WI38 (cell line): ENCODE data around the gene TIGAR.
A peak's percentile ranks its signal among the peaks of the same experiment; 100 is the strongest.

Source experiments
- H3K4me3 ChIP-seq: 2 replicates; pipeline ENCODE4 v1.5.1; 2011; ENCODE audit warnings: low read depth, mild to moderate bottlenecking, control low read depth, low read length
- TF ChIP-seq, protein P1 (sequence below): IDR thresholded peaks from 2 replicates; pipeline ENCODE4 v1.5.1; 2012; ENCODE audit warnings: low read depth, mild to moderate bottlenecking, control low read depth, low read length

The TIGAR gene

DNA sequence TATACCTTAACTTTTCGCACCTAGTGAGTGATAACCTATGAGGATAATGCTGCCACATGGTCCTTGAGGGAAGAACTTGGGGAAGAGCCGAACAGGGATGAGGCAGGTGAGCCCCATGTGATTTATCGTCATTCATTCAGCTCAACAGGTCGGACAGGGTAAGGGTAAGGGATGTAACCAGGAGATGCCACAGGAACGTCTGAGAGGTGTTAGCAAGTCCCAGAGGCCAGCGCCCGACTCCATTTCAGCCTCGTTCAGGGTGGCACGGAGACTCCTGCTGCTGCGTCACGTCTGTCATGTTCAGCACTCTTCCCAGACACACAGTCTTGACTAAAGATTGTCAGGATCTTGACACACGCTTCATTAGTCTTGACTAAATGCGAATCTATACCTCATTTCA, 23.4 kb upstream of the TIGAR start:
- TF ChIP-seq, protein P1, sequence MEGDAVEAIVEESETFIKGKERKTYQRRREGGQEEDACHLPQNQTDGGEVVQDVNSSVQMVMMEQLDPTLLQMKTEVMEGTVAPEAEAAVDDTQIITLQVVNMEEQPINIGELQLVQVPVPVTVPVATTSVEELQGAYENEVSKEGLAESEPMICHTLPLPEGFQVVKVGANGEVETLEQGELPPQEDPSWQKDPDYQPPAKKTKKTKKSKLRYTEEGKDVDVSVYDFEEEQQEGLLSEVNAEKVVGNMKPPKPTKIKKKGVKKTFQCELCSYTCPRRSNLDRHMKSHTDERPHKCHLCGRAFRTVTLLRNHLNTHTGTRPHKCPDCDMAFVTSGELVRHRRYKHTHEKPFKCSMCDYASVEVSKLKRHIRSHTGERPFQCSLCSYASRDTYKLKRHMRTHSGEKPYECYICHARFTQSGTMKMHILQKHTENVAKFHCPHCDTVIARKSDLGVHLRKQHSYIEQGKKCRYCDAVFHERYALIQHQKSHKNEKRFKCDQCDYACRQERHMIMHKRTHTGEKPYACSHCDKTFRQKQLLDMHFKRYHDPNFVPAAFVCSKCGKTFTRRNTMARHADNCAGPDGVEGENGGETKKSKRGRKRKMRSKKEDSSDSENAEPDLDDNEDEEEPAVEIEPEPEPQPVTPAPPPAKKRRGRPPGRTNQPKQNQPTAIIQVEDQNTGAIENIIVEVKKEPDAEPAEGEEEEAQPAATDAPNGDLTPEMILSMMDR: no peak
- H3K4me3 ChIP-seq: no peak overlapping the region

DNA sequence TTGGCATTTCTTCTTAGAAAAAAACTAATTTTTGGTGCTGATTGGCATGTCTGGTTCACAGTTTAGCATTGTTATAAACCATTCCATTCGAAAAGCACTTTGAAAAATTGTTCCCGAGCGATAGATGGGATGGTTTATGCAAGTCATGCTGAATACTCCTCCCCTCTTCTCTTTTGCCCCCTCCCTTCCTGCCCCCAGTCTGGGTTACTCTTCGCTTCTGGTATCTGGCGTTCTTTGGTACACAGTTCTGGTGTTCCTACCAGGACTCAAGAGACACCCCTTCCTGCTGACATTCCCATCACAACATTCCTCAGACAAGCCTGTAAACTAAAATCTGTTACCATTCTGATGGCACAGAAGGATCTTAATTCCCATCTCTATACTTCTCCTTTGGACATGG, 20.1 kb upstream of the TIGAR start:
- no peak overlapping the region for H3K4me3 ChIP-seq
- TF ChIP-seq, protein P1: no peak

DNA sequence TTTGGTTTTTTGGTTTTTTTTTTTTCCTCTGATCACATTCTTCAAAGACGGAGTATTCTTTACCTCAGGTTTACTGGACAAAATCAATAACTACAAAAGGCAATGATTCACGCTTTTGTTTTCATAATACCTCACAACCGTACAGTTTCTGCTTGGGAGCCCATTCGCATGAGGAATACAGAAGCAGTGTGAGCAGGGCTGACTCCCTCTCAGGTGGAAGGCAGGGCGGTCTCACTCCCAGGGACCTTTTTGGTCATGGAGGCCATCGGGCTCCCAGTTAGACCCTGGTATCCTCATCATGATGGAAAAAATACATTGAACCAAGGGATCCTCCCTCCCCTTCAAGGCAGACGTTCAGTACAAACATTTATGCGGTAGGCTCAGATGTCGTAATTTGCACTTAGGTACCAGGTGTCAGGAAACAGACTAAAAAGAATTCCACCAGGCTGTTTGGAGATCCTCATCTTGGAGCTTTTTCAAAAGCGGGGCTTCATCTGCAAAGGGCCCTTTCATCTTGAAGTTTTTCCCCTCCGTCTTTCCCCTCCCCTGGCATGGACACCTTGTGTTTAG, 19.0 kb upstream of the TIGAR start:
- no peak overlapping the region for H3K4me3 ChIP-seq
- TF ChIP-seq, protein P1: no peak

DNA sequence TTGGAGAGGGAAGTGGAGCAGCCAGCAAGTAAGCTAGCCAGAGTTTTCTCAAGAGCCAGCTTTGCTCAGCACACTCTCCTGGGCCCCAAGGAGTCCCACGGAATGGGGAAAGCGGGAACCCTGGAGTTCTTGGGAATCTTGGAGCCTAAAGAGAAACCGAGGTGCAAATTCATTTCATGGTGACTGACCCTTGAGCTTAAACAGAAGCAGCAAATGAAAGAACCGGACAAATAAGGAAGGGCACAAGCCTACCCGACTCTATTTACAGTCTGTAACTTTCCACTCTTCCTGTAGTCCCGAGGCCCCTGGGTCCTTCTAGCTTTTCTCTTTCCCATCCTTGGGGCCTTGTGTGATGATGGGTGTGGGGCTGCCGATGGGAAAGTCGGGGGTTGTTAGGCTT, 18.1 kb upstream of the TIGAR start:
- TF ChIP-seq, protein P1: no peak
- H3K4me3 ChIP-seq: no peak overlapping the region

DNA sequence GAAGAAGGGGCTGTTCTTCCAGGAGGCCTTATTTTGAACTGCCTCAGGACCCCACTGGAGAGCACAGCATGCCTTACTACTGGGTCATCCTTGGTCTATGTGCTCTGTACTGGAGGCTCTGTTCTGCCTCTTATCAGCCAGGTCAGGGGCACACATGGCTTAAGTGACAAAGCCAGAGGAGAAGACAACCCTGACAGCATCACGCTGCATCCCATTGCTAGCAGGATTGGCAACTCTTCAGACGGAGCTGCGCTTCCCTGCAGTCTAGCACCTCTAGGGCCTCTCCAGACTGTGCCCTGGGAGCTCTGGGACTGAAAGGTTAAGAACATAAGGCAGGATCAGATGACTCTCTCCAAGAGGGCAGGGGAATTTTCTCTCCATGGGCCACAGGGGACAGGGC, 17.3 kb upstream of the TIGAR start:
- H3K4me3 ChIP-seq: no peak overlapping the region

DNA sequence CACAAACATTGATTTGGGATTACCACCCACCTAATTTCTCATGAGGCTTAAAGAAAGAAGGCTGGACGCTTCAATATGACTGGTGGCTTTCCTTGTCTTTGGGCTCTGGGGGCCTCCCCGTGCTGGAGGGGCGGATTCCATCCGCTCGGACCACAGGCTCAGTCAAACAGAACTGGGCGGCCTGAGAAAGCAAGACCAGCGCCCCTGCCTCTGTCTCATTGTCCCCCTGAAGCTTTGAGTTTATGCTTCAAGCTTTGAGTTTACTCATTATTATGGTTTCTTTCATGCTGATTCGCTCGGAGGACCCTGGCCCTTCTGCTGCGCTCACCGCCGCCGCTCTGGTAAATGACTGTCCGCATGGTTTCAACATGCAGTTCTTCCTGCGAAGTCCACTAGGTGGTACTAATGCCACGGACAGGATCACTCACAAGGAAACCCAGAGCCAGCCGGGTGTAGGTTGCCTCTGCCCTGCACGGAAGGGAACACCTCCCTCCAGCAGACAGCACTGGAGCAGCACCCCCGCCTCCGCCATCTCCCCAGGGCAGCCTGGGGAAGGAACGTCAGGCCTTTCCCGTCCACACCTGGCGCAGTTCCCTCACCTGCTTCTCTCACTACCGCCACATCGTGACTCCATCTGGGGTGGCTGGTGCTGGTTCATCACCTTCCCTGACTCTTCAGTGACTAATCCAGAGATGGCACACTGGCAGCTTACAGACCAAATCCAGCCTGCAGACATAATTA, 13.2 kb upstream of the TIGAR start:
- TF ChIP-seq, protein P1: peak; percentile 75
- H3K4me3 ChIP-seq: peak overlapping the region; percentile 31

More for the DNA sequence above, 17.3 kb upstream of the TIGAR start:
- TF ChIP-seq, protein P1: no peak

DNA sequence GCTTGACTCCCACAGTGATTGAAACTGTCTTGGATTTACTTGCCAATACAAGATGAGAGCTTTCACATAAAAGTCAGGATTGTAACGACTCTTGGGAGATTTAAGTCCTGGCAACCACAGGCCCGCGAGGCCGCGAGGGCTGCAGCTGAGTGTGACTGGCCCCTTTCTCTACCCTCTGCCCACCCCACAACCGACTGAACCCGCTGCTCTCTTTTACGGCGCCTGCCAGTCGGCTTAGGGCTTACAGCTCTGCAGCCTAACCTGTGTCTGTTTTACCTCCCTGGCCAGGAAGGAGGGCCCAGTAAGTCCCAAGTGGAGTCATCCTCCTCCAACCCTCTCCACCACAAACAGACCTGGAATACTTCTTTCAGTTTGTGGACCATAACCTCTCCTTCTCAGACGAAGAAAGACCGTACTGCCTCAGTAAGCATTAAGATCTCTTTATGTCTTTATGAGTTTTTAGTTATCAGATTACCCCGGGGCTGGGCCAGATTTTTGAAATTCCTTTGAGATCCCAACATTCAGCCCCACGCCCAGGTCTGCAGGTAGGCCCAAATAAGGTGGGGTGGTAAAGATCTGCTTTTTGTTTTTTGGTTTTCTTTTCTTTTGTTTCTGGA, 12.6 kb upstream of the TIGAR start:
- no peak overlapping the region for H3K4me3 ChIP-seq
- TF ChIP-seq, protein P1: no peak
